Breast epithelium (tissue), 4 donors: Measurements from ENCODE around the gene RTTN. TPM values are rescaled to one million over a fixed set of nuclear protein-coding genes. Genes with fewer than 3 reads are reported as not detected.

Experiments
- DNase-seq, 2 donors: peaks; one replicate each; pipeline ENCODE4 v3.0.0-alpha.2; 2019; ENCODE audit warnings: low spot score in 2 of 2
- H3K27ac ChIP-seq, 2 donors: fragments of 200-600 bp; sonication (generic) in 1 of 2; one replicate each; pipeline ENCODE4 v1.5.1; 2016 to 2019; ENCODE audit warnings: mild to moderate bottlenecking in 1 of 2
- H3K27me3 ChIP-seq, 2 donors: fragments of 200-600 bp; sonication (generic) in 1 of 2; one replicate each; pipeline versions ENCODE4 v1.5.1 to v1.6.0; 2017 to 2019; ENCODE audit warnings: control low read depth in 1 of 2, mild to moderate bottlenecking in 1 of 2
- H3K36me3 ChIP-seq: fragments of 200-600 bp; one replicate; pipeline ENCODE4 v1.5.1; 2019
- H3K4me1 ChIP-seq, 2 donors: fragments of 200-600 bp; sonication (generic); one replicate each; pipeline ENCODE4 v1.5.1; 2016 to 2019; ENCODE audit warnings: control low read depth in 1 of 2
- H3K4me3 ChIP-seq, 3 donors: fragments of 200-600 bp; sonication (generic); 1 replicate in 2 of 3; 2 replicates in 1 of 3; pipeline ENCODE4 v1.5.1; 2016 to 2019; ENCODE audit warnings: mild to moderate bottlenecking in 3 of 3, moderate library complexity in 2 of 3
- H3K9me3 ChIP-seq, 2 donors: fragments of 200-600 bp; sonication (generic) in 1 of 2; one replicate each; pipeline ENCODE4 v1.5.1; 2016 to 2019; ENCODE audit warnings: control low read depth in 1 of 2
- POLR2A ChIP-seq: fragments of 450-650 bp; IDR thresholded peaks from one replicate; pipeline ENCODE4 v1.6.1; 2016; ENCODE audit warnings: antibody characterized with exemption, mild to moderate bottlenecking, moderate library complexity
- POLR2AphosphoS5 ChIP-seq, 3 donors: sonication (generic); formaldehyde crosslinking; IDR thresholded peaks; one replicate each; pipeline ENCODE4 v1.6.1; 2017; ENCODE audit warnings: antibody characterized with exemption in 3 of 3
- intact Hi-C: fragments of 100-400 bp; cut with DNase I; formaldehyde crosslinking; loops from one replicate; pipeline ENCODE4 v1.15.1; 2023; ENCODE audit warnings: low total_unique reads
- total RNA-seq, 3 donors: library from RNA; depleted of rRNA; stranded (reverse); fragments of >200 nt; gene quantifications; one replicate each; pipeline ENCODE4 v1.1.0, GENCODE V29; 2016
- TF ChIP-seq, protein P1 (sequence below), 3 donors: fragments of 450-650 bp; IDR thresholded peaks; one replicate each; pipeline ENCODE4 v1.5.1; 2016 to 2017; ENCODE audit warnings: antibody characterized with exemption in 3 of 3, mild to moderate bottlenecking in 3 of 3, moderate library complexity in 3 of 3

RTTN gene
- total RNA-seq, 3 donors from 2014 or later: 14.7 to 35.0 (median 29.8) TPM

DNA sequence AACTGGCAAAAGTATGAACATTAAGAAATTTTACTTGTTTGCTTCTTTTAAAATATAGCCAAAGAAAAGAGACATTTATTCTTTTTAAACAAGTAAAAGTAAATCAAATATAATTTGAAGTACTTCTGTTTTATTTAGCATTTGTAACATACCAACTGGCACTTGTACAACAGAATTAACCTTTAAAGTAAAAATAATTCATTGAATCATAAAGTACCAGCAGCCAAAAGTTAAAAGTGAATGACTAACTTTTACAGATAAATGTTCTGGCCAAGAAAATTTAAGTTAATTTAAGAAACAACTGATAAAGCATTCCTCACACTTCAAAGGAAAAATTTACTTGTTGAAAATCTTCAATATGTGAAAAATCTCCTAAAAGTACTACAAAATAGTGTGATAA, 23.8 kb downstream of the RTTN start:
- no peak overlapping the region for H3K4me3 ChIP-seq
- no peak for DNase-seq
- H3K27ac ChIP-seq: no peak overlapping the region
- TF ChIP-seq POLR2A (no peak), POLR2AphosphoS5 (IDR thresholded peaks at IDR 0.05) (no peak)
- TF ChIP-seq, protein P1, sequence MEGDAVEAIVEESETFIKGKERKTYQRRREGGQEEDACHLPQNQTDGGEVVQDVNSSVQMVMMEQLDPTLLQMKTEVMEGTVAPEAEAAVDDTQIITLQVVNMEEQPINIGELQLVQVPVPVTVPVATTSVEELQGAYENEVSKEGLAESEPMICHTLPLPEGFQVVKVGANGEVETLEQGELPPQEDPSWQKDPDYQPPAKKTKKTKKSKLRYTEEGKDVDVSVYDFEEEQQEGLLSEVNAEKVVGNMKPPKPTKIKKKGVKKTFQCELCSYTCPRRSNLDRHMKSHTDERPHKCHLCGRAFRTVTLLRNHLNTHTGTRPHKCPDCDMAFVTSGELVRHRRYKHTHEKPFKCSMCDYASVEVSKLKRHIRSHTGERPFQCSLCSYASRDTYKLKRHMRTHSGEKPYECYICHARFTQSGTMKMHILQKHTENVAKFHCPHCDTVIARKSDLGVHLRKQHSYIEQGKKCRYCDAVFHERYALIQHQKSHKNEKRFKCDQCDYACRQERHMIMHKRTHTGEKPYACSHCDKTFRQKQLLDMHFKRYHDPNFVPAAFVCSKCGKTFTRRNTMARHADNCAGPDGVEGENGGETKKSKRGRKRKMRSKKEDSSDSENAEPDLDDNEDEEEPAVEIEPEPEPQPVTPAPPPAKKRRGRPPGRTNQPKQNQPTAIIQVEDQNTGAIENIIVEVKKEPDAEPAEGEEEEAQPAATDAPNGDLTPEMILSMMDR (IDR thresholded peaks at IDR 0.05): no peak
- no peaks in the 10 kb centered on the region for H3K36me3 ChIP-seq
- intact Hi-C loops: no loop called here
- H3K9me3 ChIP-seq: no peaks in the 10 kb centered on the region
- H3K27me3 ChIP-seq: no peaks in the 10 kb centered on the region
- no peaks in the 10 kb centered on the region for H3K4me1 ChIP-seq

DNA sequence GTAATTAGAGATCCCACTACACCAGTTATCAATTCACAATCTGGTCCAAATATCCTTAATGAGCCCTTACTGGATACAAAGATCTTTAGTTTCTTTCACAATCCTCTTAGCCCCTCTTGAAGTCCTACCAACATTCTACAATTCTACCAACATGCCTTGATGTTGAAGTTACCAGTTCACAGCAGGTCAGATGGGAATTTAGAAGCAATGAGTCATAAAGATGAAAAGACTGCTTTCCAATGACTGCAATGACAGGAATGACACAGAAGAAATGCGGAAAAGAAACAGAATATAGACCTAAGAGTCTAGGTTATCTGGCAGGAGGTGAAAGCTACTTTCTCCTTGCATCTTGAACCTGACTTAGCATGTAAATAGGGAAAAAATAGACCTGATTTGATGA, 24.5 kb downstream of the RTTN start:
- Histone ChIP-seq H3K4me1 (no peaks in the 10 kb centered on the region), H3K27ac (no peak overlapping the region), H3K27me3 (no peaks in the 10 kb centered on the region), H3K36me3 (no peaks in the 10 kb centered on the region), H3K9me3 (no peaks in the 10 kb centered on the region), H3K4me3 (no peak overlapping the region)
- intact Hi-C loops: no loop called here
- DNase-seq: no peak
- no peak for TF ChIP-seq POLR2A
- no peak for TF ChIP-seq POLR2AphosphoS5 (IDR thresholded peaks at IDR 0.05)
- TF ChIP-seq, protein P1 (IDR thresholded peaks at IDR 0.05): no peak

DNA sequence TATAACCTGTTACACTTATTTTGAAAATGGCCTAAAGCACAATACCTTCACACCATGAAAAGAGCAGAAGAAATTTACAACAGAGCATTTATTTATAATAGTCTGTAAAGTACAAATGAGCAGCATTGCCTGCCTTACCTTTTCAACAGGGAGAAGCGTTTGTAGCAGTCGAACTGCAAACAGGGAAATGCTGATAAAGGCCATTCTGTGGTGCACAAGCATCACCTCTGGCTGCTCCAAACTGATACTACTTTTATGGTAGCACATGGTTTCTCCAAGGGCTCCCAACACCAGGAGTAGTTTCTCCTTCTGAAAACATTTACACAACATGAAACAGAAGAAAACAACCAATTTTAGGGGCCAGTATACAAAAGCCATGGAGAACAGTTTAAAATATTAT, 28.9 kb downstream of the RTTN start:
- Histone ChIP-seq H3K9me3 (no peaks in the 10 kb centered on the region), H3K27ac (no peak overlapping the region), H3K4me1 (no peaks in the 10 kb centered on the region), H3K4me3 (no peak overlapping the region), H3K27me3 (no peaks in the 10 kb centered on the region), H3K36me3 (no peaks in the 10 kb centered on the region)
- intact Hi-C loops: no loop called here
- DNase-seq: no peak
- TF ChIP-seq, protein P1 (IDR thresholded peaks at IDR 0.05): no peak
- no peak for TF ChIP-seq POLR2AphosphoS5 (IDR thresholded peaks at IDR 0.05)
- no peak for TF ChIP-seq POLR2A

DNA sequence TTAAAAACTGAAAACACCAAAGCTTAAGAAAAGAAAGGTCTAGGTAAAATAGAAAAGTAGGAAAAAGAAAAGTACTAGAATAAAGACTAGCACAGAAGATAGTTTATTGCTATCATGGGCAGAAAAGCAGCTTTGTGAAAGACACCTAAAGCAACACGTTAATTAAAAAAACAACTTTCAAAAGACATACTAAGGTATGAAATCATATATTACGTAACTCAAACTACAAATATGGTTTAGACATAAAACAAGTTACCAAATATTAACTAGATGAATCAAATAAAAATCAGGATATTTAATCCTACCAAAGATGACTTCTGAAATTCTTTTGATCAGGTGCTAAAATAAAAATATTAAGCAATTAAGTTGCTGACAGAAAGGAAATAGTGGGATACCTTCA, 30.3 kb downstream of the RTTN start:
- H3K36me3 ChIP-seq: no peaks in the 10 kb centered on the region
- H3K4me1 ChIP-seq: no peaks in the 10 kb centered on the region
- no peak for DNase-seq
- H3K4me3 ChIP-seq: no peak overlapping the region
- no peaks in the 10 kb centered on the region for H3K9me3 ChIP-seq
- intact Hi-C loops: no loop called here
- H3K27me3 ChIP-seq: no peaks in the 10 kb centered on the region
- TF ChIP-seq POLR2AphosphoS5 (IDR thresholded peaks at IDR 0.05): no peak
- no peak for TF ChIP-seq POLR2A
- TF ChIP-seq, protein P1 (IDR thresholded peaks at IDR 0.05): no peak
- no peak overlapping the region for H3K27ac ChIP-seq

DNA sequence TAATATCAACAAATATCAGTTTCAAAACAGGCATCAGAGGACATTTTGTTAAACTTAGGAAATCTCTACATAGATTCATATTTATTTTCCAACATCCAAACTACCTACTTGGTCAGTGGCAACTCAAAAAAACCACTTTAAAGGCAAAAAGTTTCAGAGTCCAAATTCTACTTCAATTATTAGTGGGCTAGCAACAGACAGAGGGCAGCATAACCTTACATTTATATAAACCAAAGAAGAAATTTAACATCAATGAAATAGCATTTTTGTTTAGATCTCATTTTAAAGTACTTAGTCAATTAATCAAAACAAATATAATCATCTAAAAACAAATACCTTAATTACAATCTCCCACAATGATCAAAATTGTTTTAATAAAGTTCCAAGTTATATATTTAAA, 33.3 kb downstream of the RTTN start:
- Histone ChIP-seq H3K9me3 (no peaks in the 10 kb centered on the region), H3K27ac (no peak overlapping the region), H3K4me1 (no peaks in the 10 kb centered on the region), H3K27me3 (no peaks in the 10 kb centered on the region), H3K36me3 (no peaks in the 10 kb centered on the region), H3K4me3 (no peak overlapping the region)
- intact Hi-C loops: no loop called here
- DNase-seq: no peak
- TF ChIP-seq POLR2A: no peak

DNA sequence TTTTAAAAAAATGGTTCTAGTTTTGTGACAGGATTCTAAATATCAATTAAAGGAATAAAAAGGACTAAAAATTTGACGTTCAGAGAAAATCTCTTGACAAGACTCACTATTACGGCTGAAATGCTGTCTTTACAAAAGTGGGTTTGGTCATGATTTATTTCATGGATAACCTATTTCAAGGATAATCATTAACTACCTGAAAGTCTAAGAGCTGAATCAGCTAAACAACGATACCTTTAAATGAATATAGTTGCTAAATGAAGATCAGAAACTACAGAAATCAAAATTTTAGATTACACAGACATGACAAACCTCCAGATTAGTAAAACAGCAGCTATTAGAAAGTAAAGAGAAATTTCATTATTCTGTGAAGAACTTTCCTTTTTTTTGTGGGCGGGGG, 35.7 kb downstream of the RTTN start:
- no peak overlapping the region for H3K27ac ChIP-seq
- TF ChIP-seq, protein P1 (IDR thresholded peaks at IDR 0.05): no peak
- no peak for TF ChIP-seq POLR2A
- TF ChIP-seq POLR2AphosphoS5 (IDR thresholded peaks at IDR 0.05): no peak
- H3K36me3 ChIP-seq: no peaks in the 10 kb centered on the region
- no peaks in the 10 kb centered on the region for H3K9me3 ChIP-seq
- intact Hi-C loops: no loop called here
- no peak overlapping the region for H3K4me3 ChIP-seq
- H3K27me3 ChIP-seq: no peaks in the 10 kb centered on the region
- no peak for DNase-seq
- H3K4me1 ChIP-seq: no peaks in the 10 kb centered on the region
